CD4-positive, alpha-beta T cell treated with Interleukin-21 for 1 hour (primary cell): ENCODE measurements around the gene GPRIN1.

Source experiments
- DNase-seq: peaks from one replicate; pipeline ENCODE4 v3.0.0-alpha.2; 2020

GPRIN1 gene

DNA sequence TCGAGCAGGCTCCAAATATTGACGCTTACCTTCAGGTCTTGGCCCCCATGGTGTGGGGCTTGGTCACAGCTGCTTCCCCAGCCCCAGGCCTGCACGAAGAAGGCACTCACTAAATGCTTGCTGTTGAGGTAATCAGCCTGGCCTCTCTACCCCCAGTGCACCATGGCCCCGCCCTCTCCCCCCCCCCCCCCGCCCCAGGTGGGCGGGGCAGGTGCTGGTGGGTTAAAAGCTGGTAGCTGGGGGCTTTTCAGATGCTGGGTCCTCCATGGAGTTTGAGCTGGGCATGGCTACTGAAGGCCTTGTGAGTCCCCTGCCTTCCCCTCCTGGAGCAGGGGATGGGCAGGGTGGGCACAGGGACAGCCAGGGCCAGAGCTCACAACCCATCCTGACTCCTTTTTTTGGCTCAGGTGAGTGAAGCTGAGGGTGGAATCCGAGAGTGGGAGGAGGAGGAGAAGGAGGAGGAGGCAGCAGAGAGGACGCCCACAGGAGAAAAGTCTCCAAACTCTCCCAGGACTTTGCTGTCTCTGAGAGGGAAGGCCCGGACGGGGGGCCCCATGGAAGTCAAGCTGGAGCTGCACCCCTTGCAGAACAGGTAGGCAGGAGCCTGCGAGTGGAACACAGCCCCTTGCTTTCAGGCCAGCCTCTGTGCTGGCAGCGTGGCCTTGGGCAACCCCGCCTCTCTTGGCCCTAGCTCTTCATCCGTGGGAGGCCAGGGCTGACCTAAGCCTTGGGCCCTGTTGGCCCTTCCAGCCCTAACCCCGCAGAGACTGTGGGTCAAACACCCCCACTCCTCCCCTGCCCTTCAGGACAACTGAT lies 32.9 kb upstream of the GPRIN1 start:
- no peak for DNase-seq

DNA sequence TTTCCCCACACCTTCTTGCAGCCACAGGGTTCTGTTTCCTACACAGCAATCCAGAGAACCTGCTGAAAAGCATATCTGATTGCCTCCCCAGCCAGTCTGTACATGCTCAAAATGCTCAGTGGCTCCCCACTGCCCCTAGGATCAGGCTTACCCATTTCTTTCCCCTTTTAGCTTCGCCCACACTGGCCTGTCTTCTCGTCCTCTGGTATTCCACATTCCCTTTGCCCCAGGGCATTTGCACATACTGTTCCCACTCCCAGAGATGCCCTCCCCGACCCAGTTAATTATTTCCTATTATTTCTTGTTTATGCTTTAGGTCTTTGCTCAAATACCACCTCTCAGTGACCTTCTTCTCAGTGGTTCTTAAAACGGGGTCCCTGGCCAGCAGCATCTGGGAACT lies 30.7 kb upstream of the GPRIN1 start:
- no peak for DNase-seq

DNA sequence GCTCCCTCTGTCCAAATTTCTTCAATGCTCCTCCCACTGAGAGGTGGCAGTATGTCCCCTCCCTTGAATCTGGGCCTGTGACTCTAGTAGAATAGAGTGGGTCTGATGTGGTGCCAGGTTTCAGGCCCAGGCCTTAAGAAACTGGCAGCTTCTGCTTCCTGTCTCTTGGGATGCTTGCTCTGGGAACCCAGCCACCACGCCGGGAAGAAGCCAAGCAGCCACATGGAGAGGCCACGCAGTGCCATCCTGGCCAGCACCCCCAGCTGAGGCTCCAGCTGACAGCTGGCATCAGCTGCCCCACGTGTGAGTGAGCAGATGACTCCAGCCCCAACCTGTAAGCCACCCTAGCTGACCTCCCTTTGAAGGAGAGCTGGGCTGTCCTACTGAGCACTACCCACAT lies 30.0 kb upstream of the GPRIN1 start:
- DNase-seq: no peak

DNA sequence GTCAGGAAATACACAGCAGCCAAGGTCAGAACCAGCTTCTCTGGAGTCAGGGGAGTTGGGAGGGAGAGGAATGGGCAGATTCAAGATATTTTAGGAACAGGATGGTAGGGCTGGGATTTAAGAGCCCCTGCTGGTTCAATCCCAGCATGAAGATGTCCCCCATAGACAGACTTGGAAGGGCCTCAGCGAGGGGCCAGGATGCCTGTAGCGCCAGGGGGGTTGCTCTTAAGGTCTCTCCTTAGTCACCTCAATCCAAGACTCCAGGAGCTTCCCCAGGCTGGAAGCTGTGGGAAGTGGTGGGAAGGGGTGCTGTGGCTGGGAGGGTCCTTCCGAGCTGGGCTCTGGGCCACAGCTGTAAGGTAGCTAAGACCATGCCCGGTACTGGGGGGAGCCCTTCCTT lies 29.3 kb upstream of the GPRIN1 start:
- DNase-seq: no peak

DNA sequence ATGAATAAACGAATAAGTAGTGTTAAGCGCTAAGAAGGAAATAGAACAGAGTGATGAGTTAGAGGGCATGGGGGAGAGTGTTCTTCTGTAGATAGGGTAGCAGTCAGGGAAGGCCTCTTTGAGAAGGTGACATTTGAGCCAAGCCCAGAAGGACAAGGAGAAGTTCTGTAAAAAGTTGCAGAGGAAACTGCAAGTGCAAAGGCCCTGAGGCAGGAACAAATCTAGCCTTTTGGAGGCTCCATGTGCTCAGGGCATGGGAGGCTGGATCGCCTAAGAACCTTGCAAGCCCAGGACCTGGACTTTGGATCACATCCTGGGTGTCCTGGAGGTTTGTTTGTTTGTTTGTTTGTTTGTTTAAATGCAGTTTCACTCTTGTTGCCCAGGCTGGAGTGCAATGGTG lies 28.5 kb upstream of the GPRIN1 start:
- DNase-seq: no peak

DNA sequence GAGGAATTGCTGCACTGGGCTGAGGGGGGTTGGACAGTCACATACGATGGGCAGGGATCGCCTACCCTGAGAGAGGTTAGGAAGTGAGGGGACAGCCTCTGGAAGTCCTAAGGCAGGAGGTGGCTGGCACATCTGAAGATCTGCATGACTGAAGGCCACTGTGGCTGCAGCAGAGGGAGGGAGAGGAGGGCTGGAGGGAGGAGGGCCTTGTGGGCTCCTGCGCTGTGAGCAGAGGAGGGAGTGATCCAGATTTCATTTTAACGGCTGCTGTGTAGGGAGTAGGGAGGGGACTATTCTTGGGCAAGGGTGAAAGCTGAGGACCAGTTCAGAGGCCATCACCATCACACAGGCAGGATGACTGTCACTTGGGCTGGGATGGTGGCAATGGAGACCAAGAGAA lies 27.6 kb upstream of the GPRIN1 start:
- no peak for DNase-seq

DNA sequence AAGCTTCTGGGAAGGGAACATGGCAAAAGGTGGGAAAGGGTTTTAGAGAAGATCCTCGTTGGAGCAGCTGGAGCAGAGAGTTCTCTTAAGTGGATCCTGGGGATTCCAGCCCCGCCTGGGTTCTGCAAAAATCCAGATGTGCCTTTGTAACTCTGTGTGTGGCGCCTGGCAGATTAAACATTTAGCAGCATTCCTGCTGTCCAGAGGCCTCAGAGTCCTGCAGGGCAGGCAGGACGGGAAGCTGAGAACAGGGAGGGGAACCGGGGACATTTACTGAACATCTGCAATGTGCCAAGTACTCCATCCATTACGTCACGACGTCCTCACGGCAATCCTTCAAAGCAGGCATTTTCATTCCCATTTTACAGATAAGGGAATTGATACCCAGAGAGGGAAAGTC lies 26.5 kb upstream of the GPRIN1 start:
- DNase-seq: no peak

DNA sequence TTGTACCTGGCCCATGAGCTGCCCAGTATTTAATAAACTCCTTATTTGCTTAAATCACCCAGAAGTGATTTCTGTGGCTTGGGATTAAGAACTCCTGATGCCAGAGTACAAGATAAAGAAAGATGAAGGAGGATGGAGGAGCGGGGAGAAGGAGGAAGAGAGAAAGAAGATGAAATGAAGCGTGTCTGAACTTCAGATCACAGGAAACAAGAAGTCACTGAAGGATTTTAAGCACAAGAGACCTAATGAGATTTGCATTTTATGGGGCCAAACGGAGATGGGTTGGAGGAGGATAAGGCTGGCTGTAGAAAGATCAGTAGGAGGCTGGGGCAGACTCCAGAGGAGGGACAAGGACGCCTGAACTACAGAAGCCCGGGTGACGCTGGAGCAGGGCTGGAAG lies 23.6 kb upstream of the GPRIN1 start:
- no peak for DNase-seq

DNA sequence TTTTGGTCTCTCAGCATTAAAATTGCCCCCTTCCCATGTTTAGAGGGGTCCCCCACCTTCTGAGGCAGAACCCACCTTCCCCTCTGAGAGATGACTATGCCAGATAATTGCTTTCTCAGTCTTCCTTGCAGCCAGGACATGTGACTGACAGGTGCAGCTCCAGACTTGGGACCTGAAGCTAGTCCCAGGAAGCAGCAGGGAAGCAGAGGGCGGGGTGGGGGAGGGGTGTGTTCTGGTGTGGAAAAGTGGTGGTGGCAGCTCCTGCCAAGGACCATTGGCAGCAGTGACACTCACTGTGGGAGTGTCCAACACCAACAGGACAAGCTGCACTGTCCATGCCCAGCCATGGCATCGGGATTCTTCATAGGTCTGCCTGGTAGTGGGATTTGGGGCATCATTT lies 22.8 kb upstream of the GPRIN1 start:
- no peak for DNase-seq

DNA sequence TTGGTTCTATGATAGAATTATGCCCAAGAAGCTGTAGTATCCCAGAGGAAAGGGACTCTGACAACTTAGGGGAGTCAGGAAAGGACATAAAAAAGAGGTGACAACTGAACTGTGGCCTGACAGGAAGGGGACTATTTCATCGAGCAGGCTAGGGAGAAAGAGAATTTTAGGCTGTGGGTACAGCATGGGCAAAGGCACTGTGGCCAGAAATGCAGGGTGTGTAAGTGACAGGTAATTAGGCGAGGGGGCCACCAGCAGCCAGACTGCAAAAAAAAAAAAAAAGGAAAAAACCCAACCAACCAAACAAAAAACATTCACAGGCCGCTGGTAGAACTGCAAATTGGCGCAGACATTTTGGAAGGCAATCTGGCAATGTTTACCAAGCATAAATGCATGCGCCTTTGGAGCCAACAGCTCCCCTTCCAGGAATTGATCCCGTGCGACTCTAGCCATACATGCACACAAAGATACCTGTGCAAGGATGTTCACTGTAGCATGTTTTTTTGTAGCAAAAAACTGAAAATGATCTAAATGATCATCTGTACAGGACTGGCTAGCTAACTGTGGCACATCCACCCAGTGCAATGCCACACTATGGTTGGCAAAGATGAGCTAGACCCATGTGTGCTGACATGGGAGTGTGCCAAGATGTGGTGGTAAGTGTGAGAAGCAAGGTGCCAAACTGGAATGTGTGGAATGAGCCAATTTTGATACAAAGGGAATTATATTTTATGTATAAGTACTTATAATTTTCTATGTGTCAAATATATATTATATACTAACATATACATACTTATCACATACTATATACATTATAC lies 21.6 kb upstream of the GPRIN1 start:
- DNase-seq: no peak

DNA sequence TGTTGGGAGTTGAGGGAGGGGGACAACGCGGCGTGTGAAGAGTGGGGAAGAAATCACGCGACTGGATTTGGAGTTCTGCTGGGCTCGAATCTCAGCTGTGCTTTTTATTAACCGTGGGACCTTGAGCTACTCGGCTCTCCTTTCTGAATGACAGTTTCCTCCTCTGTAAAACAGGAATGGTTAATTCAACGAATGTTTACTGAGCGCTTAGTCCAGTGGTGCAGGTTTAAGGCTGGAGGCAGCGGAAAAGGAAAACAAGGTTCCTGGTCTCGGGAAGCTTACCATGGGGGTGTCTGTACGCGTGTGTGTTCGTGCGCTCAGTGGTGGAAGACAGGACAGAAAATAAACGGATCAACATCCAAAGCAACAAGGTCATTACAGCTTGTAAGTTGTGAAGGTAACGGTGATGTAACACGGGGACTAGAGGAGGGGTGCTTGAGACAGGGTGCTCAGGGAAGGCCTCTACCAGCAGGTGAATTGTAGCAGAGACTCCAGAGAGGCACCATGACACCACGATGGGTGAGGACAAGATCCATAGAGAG lies 20.8 kb upstream of the GPRIN1 start:
- DNase-seq: no peak

DNA sequence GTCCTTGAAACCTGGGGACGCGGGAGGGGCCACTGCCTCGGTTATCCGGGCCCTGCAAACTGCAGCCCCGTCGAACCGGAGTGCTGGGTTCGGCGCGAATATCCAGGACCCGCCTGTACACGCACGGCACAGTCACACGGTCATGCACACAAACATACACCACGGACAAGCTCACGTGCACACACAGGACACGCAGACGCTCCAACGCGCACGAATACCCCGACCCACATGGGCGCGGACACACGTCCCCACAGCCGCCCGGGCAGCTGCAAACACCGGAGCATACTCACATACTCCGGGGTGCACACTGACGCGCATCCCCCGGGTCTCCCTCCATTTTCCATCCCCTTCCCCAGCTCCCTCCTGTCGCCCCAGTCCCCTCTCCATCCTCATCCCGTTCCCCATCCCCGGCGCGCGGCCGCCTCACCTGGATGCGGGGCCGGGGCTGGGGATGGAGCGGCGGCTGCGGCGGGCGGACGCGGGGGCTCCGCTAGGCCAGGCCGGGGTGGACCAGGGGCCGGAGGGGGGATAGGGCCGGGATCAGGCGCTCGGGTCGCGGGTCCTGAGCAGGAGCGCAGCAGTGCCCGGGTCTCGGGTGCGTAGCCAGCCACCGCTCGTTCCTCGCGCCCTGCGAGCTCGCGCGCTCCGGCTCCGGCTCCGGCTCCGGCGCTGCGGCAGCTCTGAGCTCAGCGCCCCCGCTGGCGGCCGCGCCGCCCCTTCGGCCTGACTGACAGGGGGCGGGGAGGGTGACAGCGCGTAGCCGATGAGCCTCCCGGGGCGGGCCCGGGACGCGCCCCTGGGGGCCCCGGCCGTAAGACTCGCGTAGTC lies 20.1 kb upstream of the GPRIN1 start, which contains the start of the genes EIF4E1B and SNCB:
Gene EIF4E1B, plus strand, starts transcription at position 823 of the 828 bp plus-strand sequence. CDS start 12,113 bp downstream, outside the sequence.
Gene SNCB, minus strand, starts transcription at position 682 of the 828 bp plus-strand sequence. CDS start 880 bp downstream, outside the sequence.
- DNase-seq: peak; percentile 42

DNA sequence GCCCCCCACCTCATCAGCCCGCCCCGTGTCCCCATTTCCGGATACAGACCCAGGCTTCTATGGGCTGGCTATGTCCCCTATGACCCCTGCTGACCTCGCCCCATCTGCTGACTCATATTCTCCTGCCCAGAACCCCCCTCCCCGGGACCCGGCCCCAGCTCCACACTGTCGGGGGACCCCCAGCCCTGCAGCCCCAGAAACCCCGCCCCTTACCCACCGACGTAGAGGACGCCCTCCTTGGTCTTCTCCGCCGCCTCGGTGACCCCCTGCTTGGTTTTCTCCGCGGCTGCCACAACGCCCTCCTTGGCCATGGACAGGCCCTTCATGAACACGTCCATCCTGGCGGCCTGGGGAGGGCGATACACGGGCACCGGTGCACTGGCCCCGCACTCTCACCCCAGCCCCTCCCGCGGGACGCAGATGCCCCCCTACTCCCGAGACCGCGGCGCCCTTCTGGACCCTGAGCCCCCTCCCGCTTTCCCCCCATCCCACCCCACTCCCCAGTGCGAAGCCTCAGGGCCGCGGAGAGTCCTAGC lies 19.4 kb upstream of the GPRIN1 start:
- no peak for DNase-seq

DNA sequence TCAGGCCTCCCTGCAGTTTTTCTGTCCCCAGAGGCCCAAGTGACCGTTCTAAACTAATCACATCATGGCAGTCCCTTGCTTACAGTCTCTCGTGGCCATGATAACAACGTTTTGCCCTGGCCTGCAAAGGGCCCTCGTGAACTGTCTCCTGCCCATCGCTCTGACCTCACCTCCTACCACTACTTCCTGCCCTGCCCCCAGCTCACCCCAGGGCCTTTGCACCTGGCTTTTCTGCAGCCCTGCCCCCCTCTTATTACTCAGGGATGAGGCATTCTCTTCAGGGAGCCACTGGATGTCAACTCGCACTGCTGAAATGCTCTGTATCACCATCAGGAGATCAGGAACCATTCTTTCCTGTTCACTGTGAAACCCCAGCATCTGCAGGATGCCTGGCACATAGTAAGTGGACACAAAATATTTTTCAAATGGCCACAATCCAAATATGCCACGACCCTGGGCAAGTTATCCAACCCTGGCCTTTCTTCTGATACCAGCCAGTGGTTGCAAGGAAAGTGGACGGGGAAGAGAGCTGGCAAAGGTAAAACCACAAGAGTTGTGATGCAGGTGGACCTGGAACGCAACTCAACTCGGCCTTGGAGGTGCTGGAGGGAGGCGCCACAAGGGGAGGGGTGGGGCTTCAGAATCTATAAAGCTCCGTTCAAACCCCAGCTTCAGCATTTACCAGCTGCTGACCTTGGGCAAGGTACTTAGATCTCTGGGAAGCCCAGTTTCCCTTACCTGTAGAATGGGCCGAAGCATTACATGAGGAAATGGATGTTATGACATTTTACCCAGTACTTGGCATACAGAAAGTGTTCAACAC lies 18.7 kb upstream of the GPRIN1 start:
- DNase-seq: no peak

DNA sequence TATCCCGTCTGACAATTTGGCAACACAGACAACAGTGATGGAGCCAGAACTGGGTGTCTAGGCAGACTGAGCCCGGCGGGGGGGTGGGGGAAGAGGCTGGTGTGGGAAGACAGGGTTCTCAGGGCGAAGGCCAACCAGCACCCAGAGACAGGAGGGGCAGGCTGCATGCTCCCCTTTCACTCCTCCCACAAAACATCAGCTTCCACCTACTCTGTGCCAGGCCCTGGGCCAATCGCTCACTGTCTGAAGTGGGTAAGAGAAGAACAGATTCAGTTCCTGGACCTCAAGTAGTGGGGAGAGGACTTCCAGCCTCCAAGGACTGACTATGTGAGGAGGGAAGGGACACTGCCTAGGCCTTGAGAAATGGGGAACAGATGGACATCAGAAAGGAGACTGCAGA lies 17.6 kb upstream of the GPRIN1 start:
- no peak for DNase-seq

DNA sequence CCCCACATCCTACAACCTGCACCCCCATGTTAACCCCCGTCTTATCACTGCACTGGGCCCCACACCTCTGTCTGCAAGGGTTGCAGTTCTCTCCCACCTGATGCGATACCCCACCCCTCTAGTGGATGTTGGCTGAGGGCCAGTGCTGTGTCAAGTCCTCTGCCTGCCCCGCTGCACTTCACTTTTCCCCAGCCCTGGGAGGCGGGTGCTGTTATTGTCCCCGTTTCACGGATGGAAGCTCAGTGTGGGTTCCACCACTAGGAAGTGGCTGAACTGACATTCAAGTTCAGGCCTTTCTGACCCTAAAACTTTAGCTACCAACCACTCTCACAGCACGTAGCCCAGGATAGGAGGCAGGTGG lies 16.9 kb upstream of the GPRIN1 start:
- DNase-seq: no peak

DNA sequence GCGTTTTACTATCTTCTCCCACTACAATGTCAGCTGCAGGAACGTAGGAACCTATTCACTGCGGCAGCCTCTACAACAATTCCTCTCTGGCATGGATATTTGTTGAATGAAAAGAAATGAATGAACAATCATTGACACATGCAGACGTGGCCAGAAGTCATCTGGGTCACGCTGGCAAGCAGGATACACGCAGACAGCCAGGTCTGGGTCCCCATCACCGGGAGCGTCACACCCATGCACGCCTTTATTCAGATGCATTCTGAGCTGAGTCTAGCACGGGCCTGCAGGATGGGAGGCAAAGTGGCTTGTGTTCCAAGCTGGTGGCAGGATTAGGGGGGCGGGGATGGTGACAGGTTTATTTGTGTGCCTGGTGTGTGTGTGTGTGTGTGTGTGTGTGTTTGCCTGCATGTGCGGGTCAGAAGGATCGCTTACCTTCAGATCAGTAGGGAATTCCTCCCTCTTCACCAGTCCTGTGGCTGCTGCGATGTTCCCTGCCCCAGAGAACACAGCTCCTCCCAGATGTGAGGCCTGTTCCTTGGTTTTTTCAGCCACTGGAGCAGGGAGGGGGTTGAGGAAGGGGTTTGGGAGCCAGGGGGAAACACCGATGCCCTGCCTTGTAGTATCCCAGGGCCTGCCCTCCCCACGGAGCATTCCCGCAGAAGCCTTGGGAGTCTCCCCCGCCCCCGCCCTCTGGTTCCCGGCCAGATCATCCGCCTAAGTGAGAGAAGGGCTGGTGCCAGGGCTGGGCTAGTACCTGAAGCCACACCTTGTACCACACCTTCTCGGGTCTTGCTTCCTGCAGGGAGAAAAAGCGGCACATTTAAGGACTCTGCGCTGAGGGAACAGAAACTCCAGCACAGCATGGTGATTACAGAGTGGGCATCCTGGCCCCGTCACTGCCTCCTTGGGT lies 16.3 kb upstream of the GPRIN1 start:
- DNase-seq: no peak

DNA sequence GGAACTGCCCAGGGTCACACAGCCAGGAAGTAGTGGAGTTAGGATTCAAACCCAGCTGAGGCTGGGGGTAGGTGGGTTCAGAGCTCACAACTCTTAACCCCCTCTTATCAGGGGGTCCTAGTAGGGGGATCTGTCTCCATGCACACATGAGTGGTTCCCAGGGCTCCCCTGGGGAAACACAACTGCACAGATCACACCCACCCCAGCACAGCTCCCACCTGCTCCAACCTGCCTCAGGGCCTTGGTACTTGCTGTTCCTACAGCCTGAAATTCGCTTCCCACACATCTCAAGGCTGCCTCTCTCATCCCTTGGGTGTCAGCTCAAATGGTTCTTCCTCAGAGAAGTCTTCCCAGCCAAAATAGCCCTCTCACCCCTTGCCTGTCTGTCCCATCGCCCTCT lies 15.6 kb upstream of the GPRIN1 start:
- DNase-seq: no peak

DNA sequence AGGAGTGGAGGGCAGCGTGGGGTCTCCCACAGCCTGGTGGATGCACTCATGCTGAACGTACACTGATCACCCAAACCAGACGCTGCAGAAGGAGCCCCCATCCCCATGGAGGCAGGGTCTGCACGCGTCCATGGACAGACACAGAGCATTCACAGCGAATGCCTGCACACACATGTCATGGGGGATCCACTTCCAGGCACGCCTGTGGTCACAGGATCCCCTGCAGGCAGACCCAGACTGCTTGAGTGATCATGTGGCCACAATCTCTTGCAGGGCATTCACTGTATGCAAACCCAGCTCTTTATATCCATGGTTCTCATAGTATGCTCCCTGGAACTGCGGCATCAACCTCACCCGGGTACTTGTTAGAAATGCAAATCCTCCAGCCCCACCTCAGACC lies 15.0 kb upstream of the GPRIN1 start:
- DNase-seq: no peak

DNA sequence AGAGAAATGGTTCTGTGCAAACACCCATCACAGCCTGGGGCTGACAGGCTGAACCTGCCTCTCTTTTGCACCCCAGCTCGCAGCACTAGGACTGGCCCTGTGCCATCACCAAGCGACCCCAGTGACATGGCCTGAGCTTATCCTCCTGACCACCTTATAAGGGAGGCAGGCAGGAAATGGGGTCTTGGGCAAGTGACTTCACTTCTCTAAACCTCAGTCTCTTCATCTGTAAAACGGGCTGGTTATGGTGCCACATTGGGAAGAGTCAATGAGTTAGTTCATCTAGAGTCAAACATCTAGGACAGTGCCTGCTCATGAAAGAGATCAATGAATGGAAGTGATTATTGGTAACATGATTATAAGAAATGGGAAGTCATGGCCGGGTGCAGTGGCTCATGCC lies 14.2 kb upstream of the GPRIN1 start:
- DNase-seq: no peak

DNA sequence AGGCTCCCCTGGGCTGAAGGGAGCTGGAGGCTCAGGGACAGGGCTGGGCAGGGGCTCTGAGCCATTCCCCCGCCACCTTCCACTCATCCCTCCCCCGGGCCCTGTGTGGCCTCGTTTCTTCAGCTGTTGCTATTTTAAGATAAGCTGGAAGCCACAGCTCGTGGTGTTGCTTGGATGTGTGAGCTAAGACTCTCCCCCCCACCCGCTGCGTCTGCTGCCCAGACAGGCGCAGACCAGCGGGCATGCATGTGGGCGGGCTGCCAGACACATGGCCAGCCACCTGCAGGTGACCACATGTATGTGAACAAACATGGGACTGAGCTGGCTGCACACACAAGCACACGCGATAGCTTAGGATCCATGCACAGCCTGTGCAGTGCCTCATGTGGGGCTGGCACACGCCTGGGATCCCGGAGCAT lies 11.7 kb upstream of the GPRIN1 start:
- no peak for DNase-seq
